ENCODE measurements around the gene MYRFL.
"Not testable (repeated sequence)": the region's sequence is repeated elsewhere in the genome, so short reads cannot be mapped to it uniquely, and the experiment has no call there.

The MYRFL gene

DNA sequence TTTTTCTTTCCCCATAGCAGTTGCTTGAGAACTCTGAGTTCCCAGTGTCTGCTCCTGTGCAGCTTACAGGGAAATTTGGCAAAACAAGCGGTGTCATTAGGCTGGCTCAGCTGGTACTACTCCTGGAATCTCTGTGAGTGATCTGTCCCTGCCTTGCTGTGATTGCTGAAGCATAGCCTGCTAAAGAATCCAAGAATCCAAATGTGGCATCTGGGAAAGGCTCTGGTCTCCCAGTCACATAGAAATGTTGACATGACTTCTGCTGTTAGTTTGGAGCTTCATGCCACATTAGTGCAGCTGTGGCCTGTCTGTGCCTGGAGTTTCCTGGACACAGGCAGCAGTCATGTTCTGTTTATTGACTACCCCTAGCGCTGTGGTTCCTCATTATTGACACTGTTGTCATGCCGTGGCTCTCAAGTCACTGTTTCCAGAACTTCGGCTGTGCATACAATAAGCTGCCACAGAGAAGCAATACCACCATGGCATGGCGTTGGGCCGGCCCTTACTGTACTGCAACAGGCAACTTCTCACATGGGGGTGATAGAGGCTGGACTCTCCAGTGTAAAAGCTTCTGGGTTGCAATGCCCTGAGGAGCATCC lies 166.8 kb downstream of the MYRFL start:
- H3K4me1 ChIP-seq (ENCODE audit: insufficient read depth, poor library complexity, severe bottlenecking), result peaks cover 19% of the 10 kb centered on the region
- no peaks in the 10 kb centered on the region for H3K9me3 ChIP-seq (ENCODE audit: severe bottlenecking)
- no peaks in the 10 kb centered on the region for H3K36me3 ChIP-seq (ENCODE audit: low read depth)
- H3K4me3 ChIP-seq (ENCODE audit: severe bottlenecking), result no peak overlapping the region
- DNase-seq (ENCODE audit: low spot score) (no peak), ATAC-seq (ENCODE audit: low read depth) (no peak)
- no peaks in the 10 kb centered on the region for H3K27me3 ChIP-seq (ENCODE audit: insufficient read depth, poor library complexity, severe bottlenecking)
- no peak overlapping the region for H3K27ac ChIP-seq (ENCODE audit: poor library complexity, severe bottlenecking)
- TF ChIP-seq, protein P1, sequence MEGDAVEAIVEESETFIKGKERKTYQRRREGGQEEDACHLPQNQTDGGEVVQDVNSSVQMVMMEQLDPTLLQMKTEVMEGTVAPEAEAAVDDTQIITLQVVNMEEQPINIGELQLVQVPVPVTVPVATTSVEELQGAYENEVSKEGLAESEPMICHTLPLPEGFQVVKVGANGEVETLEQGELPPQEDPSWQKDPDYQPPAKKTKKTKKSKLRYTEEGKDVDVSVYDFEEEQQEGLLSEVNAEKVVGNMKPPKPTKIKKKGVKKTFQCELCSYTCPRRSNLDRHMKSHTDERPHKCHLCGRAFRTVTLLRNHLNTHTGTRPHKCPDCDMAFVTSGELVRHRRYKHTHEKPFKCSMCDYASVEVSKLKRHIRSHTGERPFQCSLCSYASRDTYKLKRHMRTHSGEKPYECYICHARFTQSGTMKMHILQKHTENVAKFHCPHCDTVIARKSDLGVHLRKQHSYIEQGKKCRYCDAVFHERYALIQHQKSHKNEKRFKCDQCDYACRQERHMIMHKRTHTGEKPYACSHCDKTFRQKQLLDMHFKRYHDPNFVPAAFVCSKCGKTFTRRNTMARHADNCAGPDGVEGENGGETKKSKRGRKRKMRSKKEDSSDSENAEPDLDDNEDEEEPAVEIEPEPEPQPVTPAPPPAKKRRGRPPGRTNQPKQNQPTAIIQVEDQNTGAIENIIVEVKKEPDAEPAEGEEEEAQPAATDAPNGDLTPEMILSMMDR (IDR thresholded peaks at IDR 0.05; ENCODE audit: poor library complexity, severe bottlenecking), result no peak

DNA sequence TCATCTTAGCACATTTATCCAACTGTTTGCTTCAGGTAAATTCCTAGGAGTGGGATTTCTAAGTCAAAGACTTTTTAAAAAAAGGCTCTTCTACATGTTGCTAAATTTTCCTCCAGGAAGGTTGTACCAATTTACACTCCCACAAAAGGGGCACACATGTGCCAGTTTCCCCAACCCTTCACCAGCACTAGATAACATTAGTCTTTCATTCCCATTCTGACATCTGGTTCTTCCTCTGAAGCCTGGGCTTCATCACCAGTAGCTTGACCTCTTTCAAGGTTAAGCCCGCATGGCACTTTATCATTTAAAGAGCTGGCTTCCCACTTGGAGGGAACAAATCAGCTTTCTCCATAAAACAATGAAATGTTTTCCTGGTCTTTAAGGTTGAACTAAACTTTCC lies 168.4 kb downstream of the MYRFL start:
- Histone ChIP-seq H3K36me3 (ENCODE audit: low read depth) (no peaks in the 10 kb centered on the region), H3K27me3 (ENCODE audit: insufficient read depth, poor library complexity, severe bottlenecking) (no peaks in the 10 kb centered on the region), H3K4me1 (ENCODE audit: insufficient read depth, poor library complexity, severe bottlenecking) (peaks cover 5% of the 10 kb centered on the region), H3K9me3 (ENCODE audit: severe bottlenecking) (no peaks in the 10 kb centered on the region), H3K4me3 (ENCODE audit: severe bottlenecking) (no peak overlapping the region), H3K27ac (ENCODE audit: poor library complexity, severe bottlenecking) (no peak overlapping the region)
- DNase-seq (ENCODE audit: low spot score), result no peak
- TF ChIP-seq, protein P1 (IDR thresholded peaks at IDR 0.05; ENCODE audit: poor library complexity, severe bottlenecking), result no peak
- ATAC-seq (ENCODE audit: low read depth), result no peak

DNA sequence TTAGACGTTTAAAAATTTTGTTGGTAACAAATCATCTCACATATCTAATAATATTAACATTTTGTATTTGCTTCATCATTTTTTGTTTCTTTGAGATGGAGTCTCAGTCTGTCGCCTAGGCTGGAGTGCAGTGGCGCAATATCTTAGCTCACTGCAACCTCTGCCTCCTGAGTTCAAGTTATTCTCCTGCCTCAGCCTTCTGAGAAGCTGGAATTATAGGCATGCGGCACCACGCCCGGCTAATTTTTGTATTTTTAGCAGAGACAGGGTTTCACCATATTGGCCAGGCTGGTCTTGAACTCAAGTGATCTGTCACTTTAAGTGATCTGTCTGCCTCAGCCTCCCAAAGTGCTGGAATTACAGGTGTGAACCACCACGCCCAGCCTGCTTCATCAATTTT lies 169.1 kb downstream of the MYRFL start:
- H3K27me3 ChIP-seq (ENCODE audit: insufficient read depth, poor library complexity, severe bottlenecking); H3K27ac ChIP-seq (ENCODE audit: poor library complexity, severe bottlenecking); H3K9me3 ChIP-seq (ENCODE audit: severe bottlenecking); ATAC-seq (ENCODE audit: low read depth); H3K4me3 ChIP-seq (ENCODE audit: severe bottlenecking); H3K36me3 ChIP-seq (ENCODE audit: low read depth); H3K4me1 ChIP-seq (ENCODE audit: insufficient read depth, poor library complexity, severe bottlenecking); DNase-seq (ENCODE audit: low spot score): not testable (repeated sequence)

DNA sequence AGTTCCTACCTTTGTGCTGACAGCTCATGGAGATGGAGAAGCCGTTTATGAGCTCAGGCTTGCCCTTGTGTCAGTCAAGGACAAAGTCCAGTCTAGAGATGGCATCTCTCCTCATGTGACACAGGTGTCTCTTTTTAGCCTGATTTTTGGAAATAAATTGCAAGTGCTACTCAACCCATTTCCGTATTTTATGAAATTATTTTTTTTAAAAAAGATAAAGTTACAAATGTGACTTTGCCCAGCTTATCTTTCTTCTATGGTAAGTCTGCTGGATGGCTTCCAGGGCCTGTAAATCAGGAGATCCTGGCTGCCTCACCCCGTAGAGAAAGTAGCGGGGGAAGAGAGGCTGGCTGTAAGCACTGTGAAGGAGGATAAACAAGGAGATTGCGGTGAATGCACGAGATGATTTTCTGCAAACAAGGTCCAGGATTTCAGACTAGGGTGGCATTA lies 169.7 kb downstream of the MYRFL start:
- no peaks in the 10 kb centered on the region for H3K36me3 ChIP-seq (ENCODE audit: low read depth)
- TF ChIP-seq, protein P1 (IDR thresholded peaks at IDR 0.05; ENCODE audit: poor library complexity, severe bottlenecking), result no peak
- H3K4me3 ChIP-seq (ENCODE audit: severe bottlenecking), result no peak overlapping the region
- H3K27me3 ChIP-seq (ENCODE audit: insufficient read depth, poor library complexity, severe bottlenecking), result no peaks in the 10 kb centered on the region
- no peak for ATAC-seq (ENCODE audit: low read depth)
- H3K4me1 ChIP-seq (ENCODE audit: insufficient read depth, poor library complexity, severe bottlenecking), result no peaks in the 10 kb centered on the region
- no peak overlapping the region for H3K27ac ChIP-seq (ENCODE audit: poor library complexity, severe bottlenecking)
- DNase-seq (ENCODE audit: low spot score), result no peak
- no peaks in the 10 kb centered on the region for H3K9me3 ChIP-seq (ENCODE audit: severe bottlenecking)

DNA sequence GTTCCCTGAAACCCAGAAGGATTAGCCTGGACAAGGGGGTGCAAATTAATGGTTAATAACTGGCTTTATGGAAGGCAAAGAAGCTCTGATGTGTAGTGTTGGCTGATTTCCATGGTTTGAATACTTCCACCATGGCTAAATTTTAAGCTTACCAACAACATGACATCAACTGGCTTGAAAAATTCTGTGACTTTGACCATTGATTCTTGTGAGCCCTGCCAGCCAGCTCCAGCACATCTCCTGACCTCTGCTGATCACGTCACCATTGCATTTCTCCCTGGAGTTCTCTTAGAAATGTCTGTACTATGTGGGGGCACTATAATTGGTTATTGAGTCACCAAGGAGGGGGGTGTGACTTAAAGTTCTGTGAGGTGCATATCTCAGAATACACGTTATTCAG lies 171.2 kb downstream of the MYRFL start:
- ATAC-seq (ENCODE audit: low read depth) (no peak), DNase-seq (ENCODE audit: low spot score) (no peak)
- Histone ChIP-seq H3K4me3 (ENCODE audit: severe bottlenecking) (no peak overlapping the region), H3K36me3 (ENCODE audit: low read depth) (no peaks in the 10 kb centered on the region), H3K27ac (ENCODE audit: poor library complexity, severe bottlenecking) (no peak overlapping the region), H3K9me3 (ENCODE audit: severe bottlenecking) (no peaks in the 10 kb centered on the region), H3K27me3 (ENCODE audit: insufficient read depth, poor library complexity, severe bottlenecking) (no peaks in the 10 kb centered on the region), H3K4me1 (ENCODE audit: insufficient read depth, poor library complexity, severe bottlenecking) (no peaks in the 10 kb centered on the region)
- TF ChIP-seq, protein P1 (IDR thresholded peaks at IDR 0.05; ENCODE audit: poor library complexity, severe bottlenecking), result no peak

Data from RWPE2 (cell line).